Posterior vena cava (tissue), 2 donors: ENCODE results near the gene CD1B. TPM values are rescaled to one million over a fixed set of nuclear protein-coding genes. Genes with fewer than 3 reads are reported as not detected.
"Not testable (repeated sequence)": the region's sequence is repeated elsewhere in the genome, so short reads cannot be mapped to it uniquely, and the experiment has no call there.

ENCODE experiments used
- DNase-seq: peaks from one replicate; pipeline ENCODE4 v3.0.0-alpha.2; 2020; ENCODE audit warnings: low spot score
- intact Hi-C, 2 donors: fragments of 100-400 bp; cut with DNase I; formaldehyde crosslinking; loops; one replicate each; pipeline versions ENCODE4 v1.14.1 to v1.14.2; 2022 to 2023
- long read RNA-seq, 2 donors: library from polyadenylated mRNA; unstranded; transcript quantifications; one replicate each; pipeline ENCODE4 v2.0.0, GENCODE V29; 2020 to 2021
- total RNA-seq, 2 donors: library from RNA; stranded (reverse); fragmentation: NEBNext Ultra II Directional; extraction: Animal tissue kit (Norgen Biotek cat#: 25700); gene quantifications; one replicate each; pipeline ENCODE4 v1.2.1, GENCODE V29; 2021
- donor health status: DM: yes; HTN: yes; CAD: no.
- donor health status: DM: yes; HTN: yes; CAD: no.

Gene CD1B
- total RNA-seq, result not detected
- long read RNA-seq, donor 1, result 0 reads
- long read RNA-seq, donor 2, result 0 reads

- intact Hi-C loops, result no loop called here
- no peak for DNase-seq
Observed at GRCh38 chr1:158331481-158332150, at the start of gene CD1B. TSS of gene CD1B (minus strand) at chr1:158331531. CDS start at chr1:158331423, 108 bp downstream.

- DNase-seq, result no peak
- intact Hi-C loops, result no loop called here
Observed at GRCh38 chr1:158374860-158375259, 43.5 kb upstream of the CD1B start.

GRCh38 chr1:158374101-158374500 lies 42.8 kb upstream of the CD1B start:
- DNase-seq, intact Hi-C loops: not testable (repeated sequence)

DNA sequence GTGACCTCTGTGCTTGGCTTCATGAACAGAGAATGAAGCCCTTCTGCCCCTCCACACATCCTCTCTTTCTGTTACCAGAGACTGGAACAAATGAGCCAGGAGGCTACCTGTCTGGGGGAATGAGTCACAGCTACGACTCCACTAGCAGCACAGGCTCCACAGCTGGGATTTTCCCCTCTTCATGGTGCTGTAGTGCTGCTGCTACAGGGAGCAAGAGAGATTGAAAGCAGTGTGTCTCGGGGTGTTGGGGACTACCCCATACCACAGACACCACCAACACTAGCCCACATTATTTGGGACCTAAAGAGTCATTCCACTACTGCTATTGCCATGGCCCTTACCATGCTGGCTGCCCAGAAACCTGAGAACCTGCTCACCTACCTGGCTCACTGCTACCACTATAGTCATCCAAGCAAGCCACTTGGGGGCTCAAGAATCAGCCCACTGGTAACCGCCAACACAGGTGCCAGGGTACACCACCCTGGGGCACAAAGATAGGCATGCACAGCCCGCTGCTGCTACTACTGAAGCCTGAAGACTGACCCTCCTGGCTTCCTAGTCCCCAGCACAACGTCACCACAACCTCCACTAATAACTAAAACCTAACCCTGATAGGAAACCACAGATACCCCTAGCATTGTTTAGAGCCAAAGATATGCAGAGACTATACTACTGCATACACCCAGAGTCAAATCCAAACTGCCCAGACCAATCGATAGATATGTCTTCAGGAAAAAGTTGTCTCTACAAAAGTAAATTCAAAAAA lies 40.0 kb upstream of the CD1B start:
- no peak for DNase-seq
- intact Hi-C loops, result no loop called here

- intact Hi-C loops, result no loop called here
- DNase-seq, result no peak
Observed at GRCh38 chr1:158366783-158367182, 35.5 kb upstream of the CD1B start.

- intact Hi-C loops, result no loop called here
- no peak for DNase-seq
Observed at GRCh38 chr1:158362941-158363340, 31.6 kb upstream of the CD1B start.

GRCh38 chr1:158362482-158362881 lies 31.2 kb upstream of the CD1B start:
- intact Hi-C loops, result no loop called here
- no peak for DNase-seq

- no peak for DNase-seq
- intact Hi-C loops, result no loop called here
Observed at GRCh38 chr1:158357441-158357840, 26.1 kb upstream of the CD1B start.

- intact Hi-C loops, result no loop called here
- DNase-seq, result no peak
Observed at GRCh38 chr1:158356616-158357015, 25.3 kb upstream of the CD1B start.

- intact Hi-C loops, result no loop called here
- DNase-seq, result no peak
Observed at GRCh38 chr1:158355773-158356285, 24.5 kb upstream of the CD1B start.

GRCh38 chr1:158354255-158354654 lies 22.9 kb upstream of the CD1B start:
- no peak for DNase-seq
- intact Hi-C loops, result no loop called here

DNA sequence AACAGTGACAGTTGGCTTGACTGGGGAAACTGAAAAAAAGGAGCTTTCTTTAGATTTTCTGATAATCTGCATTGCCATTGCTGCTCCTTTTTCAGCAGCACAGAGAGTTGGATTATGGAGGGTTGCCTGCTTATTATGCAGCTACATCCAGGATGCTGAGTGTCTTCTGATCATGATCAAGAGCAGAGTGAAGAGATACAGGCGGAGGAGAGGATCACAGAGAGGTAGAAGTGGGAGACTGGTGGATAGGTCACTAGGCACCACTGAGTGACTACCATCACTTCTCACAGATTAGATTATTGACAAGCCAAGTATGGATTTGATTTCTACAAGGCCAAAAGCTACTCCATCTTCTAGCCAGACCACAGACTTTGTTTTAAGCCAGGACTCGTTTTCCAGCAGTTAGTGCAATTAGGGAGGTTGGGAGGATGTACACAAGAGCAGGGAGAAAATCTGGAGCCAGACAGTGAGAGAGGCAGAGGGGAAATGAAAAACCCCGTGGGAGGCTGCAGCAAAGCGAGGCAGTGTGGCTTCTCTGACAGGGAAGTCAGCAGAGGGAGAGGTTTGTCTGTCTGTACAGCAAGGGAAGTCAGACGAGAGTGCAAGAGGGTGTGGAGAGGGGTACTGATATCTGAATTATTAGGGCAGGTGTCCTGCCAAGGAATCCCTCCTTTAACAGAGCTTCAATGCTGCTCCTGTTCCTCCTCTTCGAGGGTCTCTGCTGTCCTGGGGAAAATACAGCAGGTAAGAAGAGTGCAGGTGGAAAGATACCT lies 22.2 kb upstream of the CD1B start, which contains the start of gene CD1E:
Gene CD1E (plus strand): TSS at position 592 of the 773 bp plus-strand sequence. CDS start 95 bp downstream, at position 687.
- intact Hi-C loops, result no loop called here
- no peak for DNase-seq

GRCh38 chr1:158348946-158349345 lies 17.6 kb upstream of the CD1B start:
- intact Hi-C loops, DNase-seq: not testable (repeated sequence)

DNA sequence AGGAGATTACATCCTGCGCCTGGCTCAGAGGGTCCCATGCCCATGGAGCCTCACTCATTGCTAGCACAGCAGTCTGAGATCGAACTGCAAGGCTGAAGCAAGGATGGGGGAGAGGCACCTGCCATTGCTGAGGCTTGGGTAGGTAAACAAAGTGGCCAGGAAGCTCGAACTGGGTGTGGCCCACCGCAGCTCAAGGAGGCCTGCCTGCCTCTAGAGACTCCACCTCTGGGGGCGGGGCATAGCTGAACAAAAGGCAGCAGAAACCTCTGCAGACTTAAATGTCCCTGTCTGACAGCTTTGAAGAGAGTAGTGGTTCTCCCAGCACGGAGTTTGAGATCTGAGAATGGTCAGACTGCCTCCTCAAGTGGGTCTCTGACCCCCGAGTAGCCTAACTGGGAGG lies 5.1 kb upstream of the CD1B start:
- DNase-seq, intact Hi-C loops: not testable (repeated sequence)

GRCh38 chr1:158335213-158335532 lies 3.8 kb upstream of the CD1B start:
- DNase-seq, result no peak
- intact Hi-C loops, result no loop called here

- intact Hi-C loops, result no loop called here
- DNase-seq, result no peak
Observed at GRCh38 chr1:158334526-158335212, 3.3 kb upstream of the CD1B start.

GRCh38 chr1:158333405-158334155 lies 2.2 kb upstream of the CD1B start:
- no peak for DNase-seq
- intact Hi-C loops, result no loop called here

DNA sequence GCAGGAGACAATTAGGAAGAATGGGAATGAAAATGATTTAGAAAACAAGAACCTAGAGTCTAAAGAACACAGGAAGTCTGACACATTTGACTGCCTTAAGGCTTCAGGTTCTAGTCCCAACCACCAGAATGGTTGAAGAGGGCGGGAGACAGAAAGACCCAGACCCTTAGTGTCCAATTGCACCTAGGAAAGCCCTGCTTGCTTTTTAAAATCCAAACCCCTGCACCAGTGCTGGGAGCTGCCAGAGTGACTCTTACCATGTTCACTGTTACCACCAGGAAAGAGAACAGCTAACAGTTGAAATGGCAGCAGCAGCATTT lies 265 bp downstream of the CD1B start:
- intact Hi-C loops, result no loop called here
- DNase-seq, result no peak
